ENCODE results near the gene SLC6A13. TPM values are rescaled to one million over a fixed set of nuclear protein-coding genes. Genes with fewer than 3 reads are reported as not detected.

The SLC6A13 gene
- total RNA-seq, 3 donors from 2014 or later, result 1.3 TPM; not detected in 2

DNA sequence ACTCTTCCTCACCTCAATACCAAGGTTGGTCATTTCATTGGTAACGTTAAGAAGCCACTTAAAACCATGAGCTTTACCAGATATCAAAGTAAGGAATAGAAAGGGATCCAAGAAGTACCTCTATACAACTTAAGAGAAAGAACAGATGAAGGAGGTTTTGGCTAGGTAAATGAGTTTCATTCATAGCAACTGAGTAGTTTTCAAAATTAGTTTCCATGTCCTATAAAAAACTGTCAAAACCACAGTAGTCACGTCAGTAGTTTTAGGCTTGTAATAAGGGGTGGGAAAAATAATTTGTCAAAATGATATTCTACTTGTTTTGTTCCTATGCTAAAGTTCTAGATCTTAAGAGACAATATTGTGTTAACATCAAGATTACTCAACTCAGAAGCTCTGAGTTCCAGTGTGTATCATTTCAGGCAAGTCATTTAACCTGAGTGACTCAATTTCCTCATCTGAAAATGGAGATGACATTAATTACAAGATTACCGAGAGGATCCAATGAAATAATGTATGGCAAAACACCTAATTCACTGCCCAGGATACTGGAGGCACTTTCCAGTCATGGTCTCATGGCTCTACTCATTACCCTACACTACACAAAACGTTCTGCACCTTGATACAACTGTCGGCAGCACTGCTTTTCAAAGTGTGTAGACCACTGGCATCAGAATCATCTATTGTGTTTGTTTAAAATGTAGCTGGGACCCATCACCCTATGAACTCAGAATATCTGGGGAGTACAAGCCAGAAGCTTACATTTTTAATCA lies 24.1 kb upstream of the SLC6A13 start:
- intact Hi-C loops (cut with DNase I; ENCODE audit: low total_unique reads), result no loop called here
- Histone ChIP-seq H3K4me1 (no peaks in the 10 kb centered on the region), H3K27me3 (no peaks in the 10 kb centered on the region), H3K36me3 (peaks cover 6% of the 10 kb centered on the region), H3K27ac (no peak overlapping the region), H3K9me3 (no peaks in the 10 kb centered on the region), H3K4me3 (no peak overlapping the region)
- DNase-seq (ENCODE audit: low spot score in 2 of 2), result no peak
- TF ChIP-seq, protein P1, sequence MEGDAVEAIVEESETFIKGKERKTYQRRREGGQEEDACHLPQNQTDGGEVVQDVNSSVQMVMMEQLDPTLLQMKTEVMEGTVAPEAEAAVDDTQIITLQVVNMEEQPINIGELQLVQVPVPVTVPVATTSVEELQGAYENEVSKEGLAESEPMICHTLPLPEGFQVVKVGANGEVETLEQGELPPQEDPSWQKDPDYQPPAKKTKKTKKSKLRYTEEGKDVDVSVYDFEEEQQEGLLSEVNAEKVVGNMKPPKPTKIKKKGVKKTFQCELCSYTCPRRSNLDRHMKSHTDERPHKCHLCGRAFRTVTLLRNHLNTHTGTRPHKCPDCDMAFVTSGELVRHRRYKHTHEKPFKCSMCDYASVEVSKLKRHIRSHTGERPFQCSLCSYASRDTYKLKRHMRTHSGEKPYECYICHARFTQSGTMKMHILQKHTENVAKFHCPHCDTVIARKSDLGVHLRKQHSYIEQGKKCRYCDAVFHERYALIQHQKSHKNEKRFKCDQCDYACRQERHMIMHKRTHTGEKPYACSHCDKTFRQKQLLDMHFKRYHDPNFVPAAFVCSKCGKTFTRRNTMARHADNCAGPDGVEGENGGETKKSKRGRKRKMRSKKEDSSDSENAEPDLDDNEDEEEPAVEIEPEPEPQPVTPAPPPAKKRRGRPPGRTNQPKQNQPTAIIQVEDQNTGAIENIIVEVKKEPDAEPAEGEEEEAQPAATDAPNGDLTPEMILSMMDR (IDR thresholded peaks at IDR 0.05), result no peak
- no peak for TF ChIP-seq POLR2A (IDR thresholded peaks at IDR 0.05)
- no peak for TF ChIP-seq POLR2AphosphoS5 (IDR thresholded peaks at IDR 0.05)

DNA sequence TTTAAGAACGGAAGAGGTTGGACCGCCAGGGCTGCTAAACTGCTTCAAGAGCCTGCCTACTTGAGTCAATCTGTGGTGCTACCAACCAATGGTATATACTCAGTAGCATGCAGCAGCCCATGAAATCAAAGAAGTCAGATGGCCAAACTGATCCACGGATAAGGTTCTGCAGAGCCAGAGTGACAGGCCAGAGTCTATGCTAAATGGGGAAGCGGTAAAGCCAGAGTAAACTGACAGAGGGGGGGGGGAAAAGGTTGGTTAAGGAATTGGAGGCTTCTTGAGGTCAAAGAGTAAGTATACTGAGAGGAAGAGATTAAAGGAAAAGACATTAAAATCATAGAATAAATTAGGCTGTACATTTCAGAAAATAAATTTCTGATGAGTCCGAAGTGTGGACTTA lies 15.4 kb upstream of the SLC6A13 start:
- H3K36me3 ChIP-seq, result no peaks in the 10 kb centered on the region
- DNase-seq (ENCODE audit: low spot score in 2 of 2), result no peak
- H3K4me1 ChIP-seq, result no peaks in the 10 kb centered on the region
- H3K27ac ChIP-seq, result no peak overlapping the region
- intact Hi-C loops (cut with DNase I; ENCODE audit: low total_unique reads), result no loop called here
- TF ChIP-seq POLR2AphosphoS5 (IDR thresholded peaks at IDR 0.05) (no peak), POLR2A (IDR thresholded peaks at IDR 0.05) (no peak)
- TF ChIP-seq, protein P1 (IDR thresholded peaks at IDR 0.05), result no peak
- no peaks in the 10 kb centered on the region for H3K27me3 ChIP-seq
- no peak overlapping the region for H3K4me3 ChIP-seq
- no peaks in the 10 kb centered on the region for H3K9me3 ChIP-seq

DNA sequence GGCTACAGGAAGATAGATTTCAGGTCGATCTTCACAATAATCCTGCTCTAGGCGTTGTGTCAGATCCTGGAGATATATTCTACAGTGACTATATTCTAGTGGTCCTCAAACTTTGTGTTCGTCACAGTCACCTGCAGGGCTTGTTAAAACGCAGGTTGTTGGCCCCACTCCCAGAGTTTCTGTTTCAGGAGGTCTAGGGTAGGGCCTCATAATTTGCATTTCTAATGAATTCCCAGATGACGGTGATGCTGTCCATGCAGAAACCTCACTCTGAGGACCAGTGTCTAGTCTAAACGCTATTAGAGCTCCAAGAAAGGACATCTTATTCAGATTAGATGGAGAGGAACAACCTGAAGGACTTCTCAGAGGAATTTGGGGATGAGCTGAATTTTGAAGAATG lies 13.2 kb upstream of the SLC6A13 start:
- Histone ChIP-seq H3K4me1 (no peaks in the 10 kb centered on the region), H3K27ac (no peak overlapping the region), H3K36me3 (no peaks in the 10 kb centered on the region), H3K4me3 (no peak overlapping the region), H3K9me3 (no peaks in the 10 kb centered on the region), H3K27me3 (no peaks in the 10 kb centered on the region)
- DNase-seq (ENCODE audit: low spot score in 2 of 2), result no peak
- no peak for TF ChIP-seq POLR2AphosphoS5 (IDR thresholded peaks at IDR 0.05)
- TF ChIP-seq POLR2A (IDR thresholded peaks at IDR 0.05), result no peak
- TF ChIP-seq, protein P1 (IDR thresholded peaks at IDR 0.05), result no peak
- intact Hi-C loops (cut with DNase I; ENCODE audit: low total_unique reads), result no loop called here

DNA sequence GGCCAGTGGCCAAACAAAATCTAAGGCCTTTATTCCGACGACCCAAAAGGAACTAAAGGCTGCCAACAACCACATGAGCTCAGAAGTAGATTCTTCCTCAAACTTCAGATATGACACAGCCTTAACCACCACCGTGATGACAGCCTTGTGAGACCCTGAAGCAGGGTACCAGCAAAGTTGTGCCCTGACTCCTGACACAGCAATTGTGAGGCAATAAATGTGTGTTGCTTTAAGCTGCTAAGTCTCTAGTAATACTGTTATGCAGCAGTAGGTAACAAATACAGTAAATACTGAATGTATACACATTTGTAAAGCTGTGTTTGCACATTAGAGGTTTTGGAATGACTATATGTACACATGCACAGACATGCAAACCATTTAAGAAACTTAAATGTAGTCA lies 10.7 kb upstream of the SLC6A13 start:
- no peaks in the 10 kb centered on the region for H3K36me3 ChIP-seq
- intact Hi-C loops (cut with DNase I; ENCODE audit: low total_unique reads), result no loop called here
- no peak overlapping the region for H3K4me3 ChIP-seq
- no peak for TF ChIP-seq POLR2A (IDR thresholded peaks at IDR 0.05)
- TF ChIP-seq, protein P1 (IDR thresholded peaks at IDR 0.05), result no peak
- TF ChIP-seq POLR2AphosphoS5 (IDR thresholded peaks at IDR 0.05), result no peak
- DNase-seq (ENCODE audit: low spot score in 2 of 2), result no peak
- H3K9me3 ChIP-seq, result no peaks in the 10 kb centered on the region
- H3K27me3 ChIP-seq, result no peaks in the 10 kb centered on the region
- no peak overlapping the region for H3K27ac ChIP-seq
- H3K4me1 ChIP-seq, result no peaks in the 10 kb centered on the region

DNA sequence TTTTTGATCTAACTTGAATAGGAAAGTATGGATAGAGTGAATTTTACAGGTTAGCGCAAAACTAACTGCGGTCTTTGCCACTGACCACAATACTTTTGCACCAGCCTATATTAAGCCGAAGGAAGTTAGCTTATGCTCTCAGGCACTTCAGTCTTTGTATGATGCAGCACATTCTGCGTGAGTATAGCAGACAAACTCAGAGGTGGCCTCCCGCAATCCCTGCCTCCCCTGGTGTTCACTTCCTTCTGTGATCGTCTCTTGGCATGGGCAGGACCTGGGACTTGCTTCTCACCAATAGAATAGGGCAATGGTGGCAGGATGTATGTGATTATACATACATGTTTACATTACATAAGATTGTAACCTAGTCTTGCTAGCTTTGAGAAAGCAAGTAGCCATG lies 10.3 kb upstream of the SLC6A13 start:
- Histone ChIP-seq H3K36me3 (no peaks in the 10 kb centered on the region), H3K27ac (no peak overlapping the region), H3K4me1 (no peaks in the 10 kb centered on the region), H3K9me3 (no peaks in the 10 kb centered on the region), H3K27me3 (no peaks in the 10 kb centered on the region), H3K4me3 (no peak overlapping the region)
- TF ChIP-seq POLR2A (IDR thresholded peaks at IDR 0.05) (no peak), POLR2AphosphoS5 (IDR thresholded peaks at IDR 0.05) (no peak)
- TF ChIP-seq, protein P1 (IDR thresholded peaks at IDR 0.05), result no peak
- intact Hi-C loops (cut with DNase I; ENCODE audit: low total_unique reads), result no loop called here
- DNase-seq (ENCODE audit: low spot score in 2 of 2), result no peak
